Fibroblast of lung (primary cell): ENCODE results near the gene LRFN2. TPM values are rescaled to one million over a fixed set of nuclear protein-coding genes. Genes with fewer than 3 reads are reported as not detected.

ENCODE experiments used
- DNase-seq, 2 donors: peaks; one replicate each; pipeline versions ENCODE4 v3.0.0 to v3.0.0-alpha.2; 2010; ENCODE audit warnings: low read depth in 2 of 2
- H2AFZ ChIP-seq: 2 replicates; pipeline ENCODE4 v1.5.1; 2012; ENCODE audit warnings: low read length, control low read depth, inconsistent platforms
- H3K27ac ChIP-seq: 2 replicates; pipeline ENCODE4 v1.5.1; 2011; ENCODE audit warnings: low read length, control low read depth; ENCODE audit not compliant: insufficient read depth
- H3K27me3 ChIP-seq: 2 replicates; pipeline ENCODE4 v1.5.1; 2011; ENCODE audit warnings: mild to moderate bottlenecking, low read length; ENCODE audit not compliant: control insufficient read depth, insufficient read depth
- H3K36me3 ChIP-seq: 2 replicates; pipeline ENCODE4 v1.5.1; 2011; ENCODE audit warnings: low read length; ENCODE audit not compliant: control insufficient read depth, insufficient read depth
- H3K4me1 ChIP-seq: 2 replicates; pipeline ENCODE4 v1.5.1; 2011; ENCODE audit warnings: low read length; ENCODE audit not compliant: control insufficient read depth, insufficient read depth; ENCODE audit errors: extremely low read depth
- H3K4me2 ChIP-seq: 2 replicates; pipeline ENCODE4 v1.5.1; 2011; ENCODE audit warnings: low read length, control low read depth; ENCODE audit not compliant: insufficient read depth; ENCODE audit errors: extremely low read depth
- H3K4me3 ChIP-seq, 4 experiments: fragments of 200-600 bp in 1 of 4; sonication (generic) in 1 of 4; replicated peaks in 1 of 4; 2 replicates each; pipeline ENCODE4 v1.5.1; 2011 to 2016; ENCODE audit warnings: low read length in 4 of 4, low read depth in 3 of 4, mild to moderate bottlenecking in 3 of 4, control low read depth in 2 of 4, inconsistent platforms in 1 of 4, mixed read lengths in 1 of 4; ENCODE audit not compliant: insufficient read depth in 1 of 4; ENCODE audit errors: control extremely low read depth in 1 of 4
- H3K79me2 ChIP-seq: 2 replicates; pipeline ENCODE4 v1.5.1; 2012; ENCODE audit warnings: mild to moderate bottlenecking, low read length, inconsistent platforms; ENCODE audit not compliant: control insufficient read depth, insufficient read depth
- H3K9ac ChIP-seq: 2 replicates; pipeline ENCODE4 v1.5.1; 2011; ENCODE audit warnings: mild to moderate bottlenecking, low read length, control low read depth; ENCODE audit not compliant: insufficient read depth
- H3K9me3 ChIP-seq: 2 replicates; pipeline ENCODE4 v1.5.1; 2012; ENCODE audit warnings: low read depth, low read length; ENCODE audit not compliant: control insufficient read depth, insufficient read depth
- H4K20me1 ChIP-seq: 2 replicates; pipeline ENCODE4 v1.5.1; 2011; ENCODE audit warnings: low read length; ENCODE audit not compliant: control insufficient read depth, insufficient read depth; ENCODE audit errors: extremely low read depth
- CTCF ChIP-seq, 2 donors: IDR thresholded peaks in 1 of 2; conservative IDR thresholded peaks in 1 of 2; 1 replicate in 1 of 2; 2 replicates in 1 of 2; pipeline ENCODE4 v1.5.1; 2011 to 2012; ENCODE audit warnings: low read length in 2 of 2, control low read depth in 1 of 2, inconsistent platforms in 1 of 2, low read depth in 1 of 2, mild to moderate bottlenecking in 1 of 2
- EZH2 ChIP-seq: IDR thresholded peaks from 2 replicates; pipeline ENCODE4 v1.5.1; 2012; ENCODE audit warnings: low read length, control low read depth, mild to moderate bottlenecking; ENCODE audit errors: missing control alignments
- polyA plus RNA-seq, 2 donors: library from polyadenylated mRNA; depleted of rRNA in 1 of 2; stranded (reverse) in 1 of 2; unstranded in 1 of 2; fragments of >200 nt; gene quantifications; 2 replicates each; pipeline ENCODE4 v1.2.1, GENCODE V29; 2011 to 2012; ENCODE audit warnings: missing spikeins in 1 of 2
- total RNA-seq: library from RNA; depleted of rRNA; stranded (reverse); fragments of >200 nt; gene quantifications from 2 replicates; pipeline ENCODE4 v1.2.1, GENCODE V29; 2014

LRFN2 gene
- total and polyA plus RNA-seq, 2 donors (not counting 1 experiment from before 2014, with no cell fraction given): not detected

- Histone ChIP-seq H3K4me3 (no peak overlapping the region), H3K27me3 (no peaks in the 10 kb centered on the region), H3K27ac (no peak overlapping the region), H3K9ac (no peak overlapping the region), H2AFZ (no peak overlapping the region), H3K36me3 (no peaks in the 10 kb centered on the region), H3K4me2 (no peak overlapping the region), H4K20me1 (no peaks in the 10 kb centered on the region), H3K9me3 (no peaks in the 10 kb centered on the region), H3K79me2 (no peaks in the 10 kb centered on the region), H3K4me1 (no peaks in the 10 kb centered on the region)
- DNase-seq: no peak
- TF ChIP-seq EZH2 (no peak), CTCF (conservative IDR thresholded peaks at IDR 0.05 in 1 of 2, IDR thresholded peaks at IDR 0.05 in 1 of 2; ENCODE audit: low read depth in 1 of 2, low read length in 2 of 2) (no peak)
Measured at GRCh38 chr6:40623178-40623577, 36.0 kb upstream of the LRFN2 start.

DNA sequence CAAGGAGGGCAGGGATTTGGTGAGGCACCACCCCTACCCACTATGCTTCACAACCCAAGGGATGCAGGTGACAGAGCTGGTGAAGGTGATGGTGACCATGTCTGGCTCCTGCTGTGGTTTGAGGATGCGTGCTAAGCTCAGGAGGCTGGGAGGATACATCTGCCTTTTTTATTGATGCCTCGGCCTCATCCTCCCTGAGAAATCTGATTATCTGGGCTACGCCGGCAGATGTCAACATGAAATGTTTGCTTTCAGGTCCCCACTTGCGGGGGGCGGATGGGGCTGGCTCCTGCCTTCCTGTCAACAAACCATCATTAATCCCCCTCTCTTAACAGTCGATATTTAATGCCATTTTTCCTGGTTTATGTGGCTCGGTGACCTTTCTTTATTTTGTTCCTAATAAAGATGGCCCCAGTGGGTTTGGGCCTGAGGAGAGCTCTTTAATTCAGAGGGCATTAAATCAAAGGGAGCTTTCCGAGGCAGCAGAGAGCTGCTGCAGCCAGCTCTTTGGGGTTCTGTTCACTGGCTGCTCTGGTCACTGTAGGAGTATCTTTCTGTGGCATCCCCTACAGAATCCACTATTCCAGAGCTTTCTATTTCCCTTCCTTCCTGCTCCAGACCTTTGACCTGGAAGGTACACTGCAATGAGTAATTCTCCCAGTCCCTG is 33.5 kb upstream of the LRFN2 start:
- no peak overlapping the region for H3K9ac ChIP-seq
- H3K9me3 ChIP-seq: no peaks in the 10 kb centered on the region
- H2AFZ ChIP-seq: no peak overlapping the region
- no peak overlapping the region for H3K27ac ChIP-seq
- TF ChIP-seq EZH2 (no peak), CTCF (conservative IDR thresholded peaks at IDR 0.05 in 1 of 2, IDR thresholded peaks at IDR 0.05 in 1 of 2; ENCODE audit: low read depth in 1 of 2, low read length in 2 of 2) (no peak)
- no peaks in the 10 kb centered on the region for H3K79me2 ChIP-seq
- H3K4me3 ChIP-seq: no peak overlapping the region
- no peak for DNase-seq
- no peak overlapping the region for H3K4me2 ChIP-seq
- no peaks in the 10 kb centered on the region for H3K36me3 ChIP-seq
- no peaks in the 10 kb centered on the region for H3K4me1 ChIP-seq
- H4K20me1 ChIP-seq: no peaks in the 10 kb centered on the region
- H3K27me3 ChIP-seq: no peaks in the 10 kb centered on the region

GRCh38 chr6:40614671-40615070 is 27.5 kb upstream of the LRFN2 start:
- no peak for DNase-seq

More at GRCh38 chr6:40614671-40615070, 27.5 kb upstream of the LRFN2 start:
- H3K27ac ChIP-seq: no peak overlapping the region
- no peak overlapping the region for H2AFZ ChIP-seq
- H3K4me1 ChIP-seq: no peaks in the 10 kb centered on the region
- H3K36me3 ChIP-seq: no peaks in the 10 kb centered on the region
- no peaks in the 10 kb centered on the region for H3K27me3 ChIP-seq
- H3K9ac ChIP-seq: no peak overlapping the region
- H4K20me1 ChIP-seq: no peaks in the 10 kb centered on the region
- TF ChIP-seq EZH2: no peak
- TF ChIP-seq CTCF (conservative IDR thresholded peaks at IDR 0.05 in 1 of 2, IDR thresholded peaks at IDR 0.05 in 1 of 2; ENCODE audit: low read depth in 1 of 2, low read length in 2 of 2): no peak
- H3K9me3 ChIP-seq: no peaks in the 10 kb centered on the region
- no peak overlapping the region for H3K4me3 ChIP-seq
- no peaks in the 10 kb centered on the region for H3K79me2 ChIP-seq
- no peak overlapping the region for H3K4me2 ChIP-seq
